Astrocyte of the hippocampus (primary cell): ENCODE results near the gene EXOSC10.
"Not testable (repeated sequence)": the region's sequence is repeated elsewhere in the genome, so short reads cannot be mapped to it uniquely, and the experiment has no call there.

ENCODE experiments used
- DNase-seq: peaks from one replicate; pipeline ENCODE4 v3.0.0; 2011; ENCODE audit warnings: low read depth, low spot score

EXOSC10 gene

DNA sequence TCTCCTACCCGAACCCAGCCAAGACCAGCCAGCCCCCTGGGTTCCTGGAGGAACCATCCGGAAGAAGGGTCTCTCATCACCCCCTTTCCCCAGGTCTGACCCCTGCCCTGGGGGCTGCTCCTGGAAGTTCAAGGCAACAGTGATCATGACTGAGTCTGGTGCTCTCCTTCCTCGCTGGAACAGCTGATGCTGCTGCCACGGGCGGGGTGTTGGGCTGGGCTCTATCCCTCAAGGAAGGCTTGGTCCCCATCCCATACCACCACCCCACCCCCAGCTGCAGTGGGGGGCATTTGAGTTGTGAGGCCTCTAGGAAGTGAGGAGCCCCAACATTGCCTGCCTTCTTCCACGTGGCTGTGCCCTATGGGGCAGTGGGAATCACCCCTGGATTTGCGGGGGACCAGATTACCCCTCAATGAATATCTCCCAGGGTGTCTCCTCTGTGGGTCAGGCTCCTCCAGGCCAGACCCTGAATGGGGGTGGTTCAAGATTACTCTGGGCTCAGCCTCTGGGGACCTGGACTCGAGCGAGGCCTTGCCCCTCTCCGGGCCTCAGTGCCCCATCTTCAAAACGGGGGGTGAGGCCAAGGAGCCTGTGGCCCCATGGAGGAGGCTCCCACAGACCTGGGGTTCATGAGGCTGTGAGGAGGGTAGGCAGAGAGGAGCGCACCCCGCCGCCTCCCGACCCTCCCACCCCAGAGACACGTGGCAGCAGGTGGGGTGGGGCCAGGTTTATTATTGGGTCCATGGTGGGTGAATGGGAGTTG lies 55.4 kb downstream of the EXOSC10 start:
- no peak for DNase-seq

DNA sequence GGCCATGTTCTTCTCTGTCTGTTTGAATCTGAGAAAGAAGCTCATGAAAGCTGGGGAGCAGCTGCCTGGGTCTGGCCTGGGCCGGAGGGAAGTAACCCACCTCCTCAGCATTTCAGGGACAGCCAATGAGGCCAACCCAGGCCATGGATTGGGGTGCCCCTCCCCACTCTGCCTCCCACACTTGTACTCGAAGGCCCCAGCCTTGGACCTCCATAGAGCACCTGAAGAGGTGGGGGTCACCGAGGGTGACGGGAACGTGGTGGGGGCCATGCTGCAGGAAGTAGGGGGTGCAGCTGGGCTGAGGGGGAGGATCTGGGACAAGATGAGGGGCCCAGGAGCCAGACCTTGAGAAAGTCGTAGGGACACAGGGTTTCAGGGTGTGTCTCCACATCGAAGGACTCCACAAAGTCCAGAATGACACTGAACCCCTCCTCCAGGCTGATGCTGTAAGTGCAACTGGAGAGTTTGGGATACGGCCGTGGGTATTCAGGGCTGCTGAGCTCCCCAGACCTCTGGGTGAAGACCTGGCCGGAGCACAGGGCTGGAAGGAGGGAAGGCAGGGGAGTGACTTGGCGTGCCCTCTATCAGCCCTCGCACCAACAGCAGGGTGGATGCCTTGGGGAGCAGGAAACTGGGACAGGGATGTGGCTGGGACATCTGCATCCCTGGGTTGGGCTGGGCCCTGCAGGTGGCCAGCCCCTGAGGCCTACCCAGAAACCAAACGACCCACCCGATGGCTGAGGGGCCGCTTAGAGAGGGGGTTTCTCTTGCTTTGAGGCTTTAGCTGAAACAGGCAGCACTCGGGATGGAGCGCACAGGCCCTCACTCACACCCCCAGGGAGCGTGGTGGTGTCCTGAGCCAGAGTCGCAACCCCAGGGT lies 56.4 kb downstream of the EXOSC10 start:
- DNase-seq, result no peak

DNA sequence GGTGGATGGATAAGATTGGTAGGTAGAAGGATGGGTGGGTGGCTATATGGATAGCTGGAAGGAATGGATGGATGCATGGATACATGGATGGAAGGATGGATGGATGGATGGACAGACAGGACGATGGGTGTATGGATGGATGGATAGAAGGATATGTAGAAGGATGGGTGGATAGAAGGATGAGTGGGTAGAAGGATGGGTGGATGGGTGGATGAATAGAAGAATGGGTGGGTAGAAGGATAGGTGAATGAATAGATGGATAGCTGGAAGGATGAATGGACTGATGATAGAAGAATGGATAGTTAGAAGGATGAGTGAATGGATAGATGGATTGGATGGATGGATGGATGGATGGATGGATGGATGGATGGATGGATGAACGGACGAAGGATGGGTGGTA lies 57.6 kb downstream of the EXOSC10 start:
- no peak for DNase-seq

DNA sequence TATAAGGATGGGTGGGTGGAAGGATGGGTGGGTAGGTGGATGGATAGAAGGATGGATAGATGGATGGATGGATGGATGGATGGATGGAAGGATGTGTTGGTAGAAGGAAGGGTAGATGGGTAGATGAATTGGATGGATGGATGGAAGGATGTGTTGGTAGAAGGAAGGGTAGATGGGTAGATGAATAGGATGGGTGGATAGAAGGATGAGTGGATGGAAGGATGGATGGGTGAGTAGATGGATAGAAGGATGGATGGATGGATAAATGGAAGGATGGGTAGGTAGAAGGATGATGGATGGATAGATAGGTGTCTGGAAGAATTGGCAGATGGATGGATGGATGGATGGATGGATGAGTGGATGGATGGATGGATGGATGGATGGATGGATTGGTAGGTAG lies 58.6 kb downstream of the EXOSC10 start:
- DNase-seq, result no peak

DNA sequence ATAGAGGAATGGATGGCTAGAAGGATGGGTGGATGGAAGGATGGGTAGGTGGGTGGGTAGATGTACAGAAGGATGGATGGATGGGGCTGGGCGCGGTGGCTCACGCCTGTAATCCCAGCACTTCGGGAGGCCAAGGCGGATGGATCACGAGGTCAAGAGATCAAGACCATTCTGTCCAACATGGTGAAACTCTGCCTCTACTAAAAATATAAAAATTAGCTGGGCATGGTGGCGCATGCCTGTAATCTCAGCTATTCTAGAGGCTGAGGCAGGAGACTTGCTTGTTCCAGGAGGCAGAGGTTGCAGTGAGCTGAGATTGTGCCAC lies 59.6 kb downstream of the EXOSC10 start:
- not testable (repeated sequence) for DNase-seq

DNA sequence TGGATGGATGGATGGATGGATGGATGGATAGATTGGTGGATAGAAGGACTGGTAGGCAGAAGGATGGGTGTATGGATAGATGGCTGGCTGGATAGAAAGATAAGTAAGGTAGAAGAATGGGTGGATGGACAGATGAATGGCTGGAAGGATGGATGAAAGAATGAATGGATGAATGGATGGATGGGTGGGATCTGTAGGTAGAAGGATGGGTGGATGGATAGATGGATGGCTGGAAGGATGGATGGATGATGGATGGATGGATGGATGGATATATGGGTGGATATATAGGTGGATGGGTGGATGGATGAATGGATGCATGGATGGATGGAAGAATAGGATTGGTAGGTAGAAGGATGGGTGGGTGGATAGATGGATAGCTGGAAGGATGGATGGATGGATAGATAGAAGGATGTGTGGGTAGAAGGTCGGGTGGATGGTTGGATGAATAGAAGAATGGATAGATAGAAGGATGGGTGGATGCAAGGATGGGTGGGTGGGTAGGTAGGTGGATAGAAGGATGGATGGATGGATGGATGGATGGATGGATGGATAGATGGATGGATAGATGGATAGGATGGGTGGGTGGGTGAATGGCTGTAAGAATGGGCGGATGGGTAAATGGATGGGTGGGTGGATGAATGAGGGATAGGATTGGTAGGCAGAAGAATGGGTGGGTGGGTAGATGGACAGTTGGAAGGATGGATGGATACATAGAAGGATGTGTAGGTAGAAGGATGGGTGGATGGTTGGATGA lies 60.1 kb downstream of the EXOSC10 start:
- DNase-seq, result no peak

DNA sequence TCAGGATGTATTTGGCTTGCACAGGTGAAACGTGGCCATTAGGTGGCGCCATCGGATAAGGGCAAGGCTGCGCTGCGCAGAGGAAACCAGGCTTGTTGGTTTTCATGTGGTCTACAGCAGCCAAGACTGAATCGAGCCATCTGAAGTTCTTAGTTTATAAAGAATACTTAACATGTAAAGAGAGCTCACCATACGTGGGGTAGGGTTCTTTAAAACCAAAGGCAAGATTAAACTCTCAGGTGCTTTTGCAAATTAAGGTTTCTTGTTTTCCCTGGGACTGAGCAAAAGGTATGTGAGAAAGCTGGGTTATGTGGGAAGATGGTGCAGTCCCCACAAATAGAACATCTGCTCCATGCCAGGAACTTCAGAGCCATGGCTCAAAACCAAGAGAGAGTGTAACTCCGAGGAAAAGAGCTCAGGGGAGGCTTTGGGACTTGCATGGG lies 61.9 kb downstream of the EXOSC10 start:
- DNase-seq, result peak; percentile 93

DNA sequence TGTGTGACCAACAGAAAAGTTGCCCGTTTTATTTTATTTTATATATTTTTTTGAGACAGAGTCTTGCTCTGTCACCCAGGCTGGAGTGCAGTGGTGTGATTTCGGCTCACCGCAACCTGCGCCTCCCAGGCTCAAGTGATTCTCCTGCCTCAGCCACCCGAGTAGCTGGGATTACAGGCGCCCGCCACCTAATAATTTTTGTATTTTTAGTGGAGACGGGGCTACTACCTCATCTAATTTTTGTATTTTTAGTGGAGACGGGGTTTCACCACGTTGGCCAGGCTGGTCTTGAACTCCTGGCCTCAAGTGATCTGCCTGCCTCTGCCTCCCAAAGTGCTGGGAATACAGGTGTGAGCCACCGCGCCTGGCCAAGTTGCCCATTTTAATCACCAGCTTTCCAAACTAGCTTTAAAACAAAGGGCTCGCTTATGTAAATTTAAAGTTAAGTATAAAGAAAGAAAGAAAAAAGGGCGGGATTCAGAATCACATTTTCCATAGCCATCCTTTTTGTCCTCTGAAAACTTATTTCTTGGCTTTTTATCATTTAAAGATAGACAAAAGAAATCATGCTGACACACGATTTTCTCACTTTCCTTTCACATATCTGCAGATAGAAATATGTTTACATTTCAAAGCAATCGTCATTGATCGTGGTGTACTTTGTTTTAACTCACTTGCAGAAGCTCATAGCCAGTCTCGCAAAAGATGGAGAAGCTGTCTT lies 62.5 kb downstream of the EXOSC10 start:
- DNase-seq, result not testable (repeated sequence)

DNA sequence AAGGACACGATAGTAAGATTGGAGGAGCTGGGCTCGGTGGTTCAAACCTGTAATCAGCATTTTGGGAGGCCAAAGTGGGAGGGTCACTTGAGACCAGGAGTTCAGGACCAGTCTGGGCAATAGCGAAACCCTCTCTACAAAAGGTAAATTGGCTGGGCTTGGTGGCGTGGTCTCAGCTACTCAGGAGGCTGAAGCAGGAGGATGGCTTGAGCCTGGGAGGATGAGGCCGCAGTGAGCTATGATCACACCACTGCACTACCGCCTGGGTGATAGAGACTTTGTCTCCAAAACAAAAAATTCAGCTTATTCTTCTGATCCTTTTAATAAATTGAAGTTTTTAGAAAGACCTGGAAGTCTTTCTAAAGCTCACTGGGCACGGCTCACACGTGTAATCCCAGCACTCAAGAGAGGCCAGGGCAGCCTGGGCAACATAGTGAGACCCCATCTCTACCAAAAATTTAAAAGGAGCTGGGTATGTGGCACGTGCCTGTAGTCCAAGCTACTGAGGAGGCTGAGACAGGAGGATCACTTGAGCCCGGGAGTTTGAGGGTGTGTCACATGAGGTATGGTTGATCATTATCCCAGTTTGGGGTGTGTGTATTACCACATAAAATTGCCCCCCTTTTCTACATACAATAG lies 67.9 kb downstream of the EXOSC10 start:
- DNase-seq, result no peak

DNA sequence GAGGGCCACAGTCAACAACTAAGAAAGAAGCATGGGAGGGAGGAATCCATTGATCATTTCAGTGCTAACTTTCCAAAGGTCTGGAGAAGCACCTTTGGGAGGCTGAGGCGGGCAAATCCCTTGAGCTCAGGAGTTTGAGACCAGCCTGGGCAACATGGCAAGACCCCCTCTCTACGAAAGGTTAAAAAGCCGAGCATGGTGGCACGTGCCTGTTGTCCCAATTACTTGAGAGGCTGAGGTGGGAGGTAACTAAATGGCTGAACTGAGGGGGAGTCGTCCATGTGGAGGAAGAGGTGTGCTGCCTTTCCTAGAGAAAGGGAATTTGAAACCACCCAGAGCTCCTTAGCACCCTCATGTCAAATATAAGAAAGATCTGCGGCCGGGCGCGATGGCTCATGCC lies 68.8 kb downstream of the EXOSC10 start:
- DNase-seq, result no peak

DNA sequence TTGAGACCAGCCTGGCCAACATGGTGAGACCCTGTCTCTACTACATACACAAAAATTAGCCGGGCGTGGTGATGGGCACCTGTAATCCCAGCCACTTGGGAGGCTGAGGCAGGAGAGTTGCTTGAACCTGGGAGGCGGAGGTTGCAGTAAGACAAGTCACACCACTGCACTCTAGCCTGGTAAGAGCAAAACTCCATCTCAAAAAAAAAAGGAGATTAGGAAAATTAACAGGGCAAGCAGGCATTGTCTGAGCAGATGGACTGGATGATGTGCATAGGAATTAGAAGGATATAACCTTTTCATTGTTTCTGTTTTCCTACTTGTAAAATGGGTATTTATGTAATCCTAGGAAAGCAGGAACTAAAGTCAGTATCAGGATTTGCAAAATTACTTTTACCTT lies 71.7 kb downstream of the EXOSC10 start:
- DNase-seq, result no peak

DNA sequence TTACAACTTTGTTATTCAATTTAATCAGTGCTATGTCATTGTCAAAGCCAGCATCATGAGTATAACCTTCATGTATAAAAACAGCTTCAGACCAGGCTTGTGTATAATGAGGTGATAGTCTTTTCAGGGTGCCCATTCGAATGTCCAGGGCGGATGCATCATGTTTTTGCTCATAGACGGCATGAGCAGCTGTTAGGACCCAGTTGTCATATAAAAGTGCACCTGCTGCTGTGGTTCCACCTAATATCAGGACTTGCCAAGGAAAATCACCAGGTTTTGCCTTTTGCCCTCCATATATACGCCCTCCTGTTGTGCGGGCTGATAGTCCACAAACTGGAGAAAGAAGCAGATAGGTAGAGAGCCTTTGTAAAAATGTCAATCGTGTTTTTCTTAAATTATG lies 72.4 kb downstream of the EXOSC10 start:
- DNase-seq, result no peak

DNA sequence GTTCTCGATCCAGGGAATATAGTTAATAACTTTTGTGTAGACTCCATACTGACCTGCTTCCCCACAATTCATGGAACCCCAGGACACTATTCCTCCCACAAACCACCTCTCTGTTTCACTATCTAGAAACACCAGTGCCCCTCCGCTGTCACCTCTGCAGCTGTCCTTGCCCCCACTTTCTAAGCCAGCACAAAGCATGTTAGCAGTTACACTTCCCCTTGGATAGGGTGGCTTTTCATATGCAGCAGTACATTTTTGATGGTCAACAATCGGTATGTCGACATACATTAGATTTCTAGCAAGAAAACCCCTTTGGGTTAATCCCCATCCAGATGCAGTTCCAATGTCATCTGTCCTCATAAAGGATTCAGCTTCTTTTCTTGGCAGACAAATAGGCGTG lies 72.8 kb downstream of the EXOSC10 start:
- DNase-seq, result no peak

DNA sequence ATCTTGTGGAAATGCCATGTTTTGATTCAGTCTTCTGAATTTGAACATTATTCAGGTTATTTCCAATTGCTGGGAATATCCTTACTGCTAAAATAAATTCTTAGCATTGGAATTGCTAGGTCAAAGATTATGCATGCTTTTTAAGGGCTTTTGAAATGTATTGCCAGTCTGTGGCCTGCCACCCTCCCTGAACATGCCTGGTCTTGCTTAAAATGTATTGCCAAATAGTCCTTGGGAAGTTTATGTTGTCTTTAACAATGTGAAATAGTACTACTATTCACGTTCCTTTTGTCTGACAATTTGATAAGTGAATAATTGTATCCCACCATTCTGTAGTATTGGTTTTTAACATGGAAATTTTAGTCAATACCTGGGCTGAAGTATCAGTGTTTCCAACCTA lies 73.6 kb downstream of the EXOSC10 start:
- DNase-seq, result no peak

DNA sequence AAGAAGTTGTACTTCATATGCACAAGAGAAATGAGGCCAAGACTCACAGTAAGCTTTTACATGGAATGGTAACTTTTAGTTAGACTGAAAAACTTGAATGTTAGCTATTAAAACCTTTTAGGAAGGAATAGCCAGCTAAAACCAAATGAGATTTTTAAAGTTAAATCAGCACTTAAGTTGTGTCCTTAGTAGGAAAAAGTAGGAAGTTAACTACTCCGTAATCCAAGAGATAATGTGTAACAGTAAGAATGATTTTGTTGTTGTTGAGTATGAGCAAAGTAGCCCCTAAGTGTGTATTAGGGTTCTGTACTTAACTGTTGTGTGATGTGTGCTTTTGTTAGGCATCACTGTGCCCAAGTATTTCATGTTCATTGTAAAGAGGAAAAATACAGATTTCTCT lies 74.1 kb downstream of the EXOSC10 start:
- no peak for DNase-seq

DNA sequence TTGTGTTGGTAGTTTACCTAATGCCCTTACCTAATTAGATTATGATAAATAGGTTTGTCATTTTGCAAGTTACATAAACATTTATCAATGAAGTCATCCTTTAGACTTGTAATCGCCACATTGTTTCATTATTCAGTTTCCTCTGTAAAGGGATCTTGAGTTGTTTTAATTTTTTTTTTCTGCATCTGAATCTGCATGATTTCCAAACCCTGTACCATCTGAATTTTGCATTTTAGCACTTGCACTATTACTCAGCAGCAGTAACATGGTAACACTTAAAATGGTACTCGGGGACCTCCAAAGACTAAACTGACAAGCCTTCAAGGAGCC lies 74.8 kb downstream of the EXOSC10 start:
- no peak for DNase-seq

DNA sequence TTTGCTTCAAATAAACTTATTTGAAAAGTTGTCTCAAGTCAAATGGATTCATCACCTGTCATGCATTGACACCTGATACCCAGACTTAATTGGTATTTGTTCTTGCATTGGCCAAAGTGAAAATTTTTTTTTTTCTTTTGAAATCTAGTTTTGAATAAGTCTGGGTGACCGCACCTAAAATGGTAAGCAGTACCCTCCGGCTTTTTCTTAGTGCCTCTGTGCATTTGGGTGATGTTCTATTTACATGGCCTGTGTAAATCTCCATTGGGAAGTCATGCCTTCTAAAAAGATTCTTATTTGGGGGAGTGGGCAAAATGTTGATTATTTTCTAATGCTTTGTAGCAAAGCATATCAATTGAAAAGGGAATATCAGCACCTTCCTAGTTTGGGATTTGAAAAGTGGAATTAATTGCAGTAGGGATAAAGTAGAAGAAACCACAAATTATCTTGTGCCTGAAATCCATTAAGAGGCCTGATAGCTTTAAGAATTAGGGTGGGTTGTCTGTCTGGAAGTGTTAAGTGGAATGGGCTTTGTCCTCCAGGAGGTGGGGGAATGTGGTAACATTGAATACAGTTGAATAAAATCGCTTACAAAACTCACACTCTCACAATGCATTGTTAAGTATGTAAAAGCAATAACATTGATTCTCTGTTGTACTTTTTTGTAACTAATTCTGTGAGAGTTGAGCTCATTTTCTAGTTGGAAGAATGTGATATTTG lies 75.4 kb downstream of the EXOSC10 start:
- no peak for DNase-seq

DNA sequence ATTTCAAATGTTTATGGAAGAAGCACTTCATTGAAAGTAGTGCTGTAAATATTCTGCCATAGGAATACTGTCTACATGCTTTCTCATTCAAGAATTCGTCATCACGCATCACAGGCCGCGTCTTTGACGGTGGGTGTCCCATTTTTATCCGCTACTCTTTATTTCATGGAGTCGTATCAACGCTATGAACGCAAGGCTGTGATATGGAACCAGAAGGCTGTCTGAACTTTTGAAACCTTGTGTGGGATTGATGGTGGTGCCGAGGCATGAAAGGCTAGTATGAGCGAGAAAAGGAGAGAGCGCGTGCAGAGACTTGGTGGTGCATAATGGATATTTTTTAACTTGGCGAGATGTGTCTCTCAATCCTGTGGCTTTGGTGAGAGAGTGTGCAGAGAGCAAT lies 76.5 kb downstream of the EXOSC10 start:
- DNase-seq, result no peak

DNA sequence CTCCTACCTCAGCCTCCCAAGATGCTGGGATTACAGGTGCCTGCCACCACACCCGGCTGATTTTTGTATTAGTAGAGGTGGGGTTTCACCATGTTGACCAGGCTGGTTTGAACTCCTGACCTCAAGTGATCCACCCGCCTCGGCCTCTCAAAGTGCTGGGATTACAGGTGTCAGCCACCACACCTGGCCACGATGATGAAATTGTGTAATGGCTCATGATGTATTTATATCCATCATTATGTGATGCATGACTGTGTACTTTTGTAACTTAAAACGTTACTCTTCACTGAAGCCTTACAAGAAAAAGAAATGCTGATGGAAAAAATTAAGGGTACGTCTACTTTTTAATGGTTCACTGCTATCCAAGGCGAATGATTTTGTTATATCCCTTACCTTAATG lies 79.7 kb downstream of the EXOSC10 start:
- DNase-seq, result no peak

DNA sequence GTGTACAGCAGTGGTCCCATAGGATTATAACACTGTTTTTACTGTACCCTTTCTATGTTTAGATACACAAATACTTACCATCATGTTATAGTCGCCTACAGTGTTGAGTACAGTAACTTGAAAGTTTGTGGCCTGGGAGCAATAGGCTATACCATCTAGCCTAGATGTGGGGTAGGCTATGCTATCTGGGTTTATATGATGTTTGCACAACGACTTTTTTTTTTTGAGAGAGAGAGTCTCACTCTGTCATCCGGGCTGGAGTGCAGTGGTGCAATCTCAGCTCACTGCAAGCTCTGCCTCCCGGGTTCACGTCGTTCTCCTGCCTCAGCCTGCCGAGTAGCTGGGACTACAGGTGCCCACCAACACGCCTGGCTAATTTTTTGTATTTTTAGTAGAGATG lies 80.3 kb downstream of the EXOSC10 start:
- not testable (repeated sequence) for DNase-seq
